ENCODE results near the gene GSTM3.
"Not testable (repeated sequence)": the region's sequence is repeated elsewhere in the genome, so short reads cannot be mapped to it uniquely, and the experiment has no call there.

GSTM3 gene

DNA sequence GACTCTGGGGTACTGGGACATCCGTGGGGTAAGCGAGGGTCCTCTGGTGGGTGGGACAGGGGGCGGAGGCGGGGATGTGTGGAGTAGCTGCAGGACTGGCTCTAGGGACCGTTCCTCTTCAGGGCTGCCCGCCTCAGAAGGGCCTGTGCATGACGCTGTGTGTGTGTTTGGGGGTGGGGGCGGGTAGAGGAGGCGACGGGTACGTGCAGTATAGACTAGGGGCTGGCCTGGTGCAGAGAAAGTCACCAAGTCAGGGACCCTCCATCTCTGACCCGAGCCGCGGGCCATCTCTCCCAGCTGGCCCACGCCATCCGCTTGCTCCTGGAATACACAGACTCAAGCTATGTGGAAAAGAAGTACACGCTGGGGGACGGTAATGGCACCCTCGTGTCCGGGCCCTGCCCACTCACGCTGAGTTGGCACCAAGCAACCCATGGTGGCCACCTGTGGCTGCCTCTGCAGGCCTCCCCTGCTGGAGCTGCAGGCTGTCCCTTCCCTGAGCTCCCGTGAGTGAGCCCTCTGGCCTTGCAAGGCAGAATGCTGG lies 28.4 kb downstream of the GSTM3 start:
- Histone ChIP-seq H3K4me2 (ENCODE audit: low read length) (no peak overlapping the region), H3K4me1 (no peaks in the 10 kb centered on the region), H3K4me3 (ENCODE audit: low read depth, low read length) (no peak overlapping the region), H3K36me3 (ENCODE audit: control insufficient read depth, insufficient read depth, low read length) (no peaks in the 10 kb centered on the region), H3K9ac (no peak overlapping the region), H3K79me2 (no peaks in the 10 kb centered on the region), H3K27me3 (ENCODE audit: control insufficient read depth, insufficient read depth, low read length) (no peaks in the 10 kb centered on the region), H2AFZ (no peak overlapping the region), H3K27ac (no peak overlapping the region), H3K9me3 (ENCODE audit: control insufficient read depth, low read length) (no peaks in the 10 kb centered on the region)
- TF ChIP-seq, protein P1, sequence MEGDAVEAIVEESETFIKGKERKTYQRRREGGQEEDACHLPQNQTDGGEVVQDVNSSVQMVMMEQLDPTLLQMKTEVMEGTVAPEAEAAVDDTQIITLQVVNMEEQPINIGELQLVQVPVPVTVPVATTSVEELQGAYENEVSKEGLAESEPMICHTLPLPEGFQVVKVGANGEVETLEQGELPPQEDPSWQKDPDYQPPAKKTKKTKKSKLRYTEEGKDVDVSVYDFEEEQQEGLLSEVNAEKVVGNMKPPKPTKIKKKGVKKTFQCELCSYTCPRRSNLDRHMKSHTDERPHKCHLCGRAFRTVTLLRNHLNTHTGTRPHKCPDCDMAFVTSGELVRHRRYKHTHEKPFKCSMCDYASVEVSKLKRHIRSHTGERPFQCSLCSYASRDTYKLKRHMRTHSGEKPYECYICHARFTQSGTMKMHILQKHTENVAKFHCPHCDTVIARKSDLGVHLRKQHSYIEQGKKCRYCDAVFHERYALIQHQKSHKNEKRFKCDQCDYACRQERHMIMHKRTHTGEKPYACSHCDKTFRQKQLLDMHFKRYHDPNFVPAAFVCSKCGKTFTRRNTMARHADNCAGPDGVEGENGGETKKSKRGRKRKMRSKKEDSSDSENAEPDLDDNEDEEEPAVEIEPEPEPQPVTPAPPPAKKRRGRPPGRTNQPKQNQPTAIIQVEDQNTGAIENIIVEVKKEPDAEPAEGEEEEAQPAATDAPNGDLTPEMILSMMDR (IDR thresholded peaks at IDR 0.05): no peak

DNA sequence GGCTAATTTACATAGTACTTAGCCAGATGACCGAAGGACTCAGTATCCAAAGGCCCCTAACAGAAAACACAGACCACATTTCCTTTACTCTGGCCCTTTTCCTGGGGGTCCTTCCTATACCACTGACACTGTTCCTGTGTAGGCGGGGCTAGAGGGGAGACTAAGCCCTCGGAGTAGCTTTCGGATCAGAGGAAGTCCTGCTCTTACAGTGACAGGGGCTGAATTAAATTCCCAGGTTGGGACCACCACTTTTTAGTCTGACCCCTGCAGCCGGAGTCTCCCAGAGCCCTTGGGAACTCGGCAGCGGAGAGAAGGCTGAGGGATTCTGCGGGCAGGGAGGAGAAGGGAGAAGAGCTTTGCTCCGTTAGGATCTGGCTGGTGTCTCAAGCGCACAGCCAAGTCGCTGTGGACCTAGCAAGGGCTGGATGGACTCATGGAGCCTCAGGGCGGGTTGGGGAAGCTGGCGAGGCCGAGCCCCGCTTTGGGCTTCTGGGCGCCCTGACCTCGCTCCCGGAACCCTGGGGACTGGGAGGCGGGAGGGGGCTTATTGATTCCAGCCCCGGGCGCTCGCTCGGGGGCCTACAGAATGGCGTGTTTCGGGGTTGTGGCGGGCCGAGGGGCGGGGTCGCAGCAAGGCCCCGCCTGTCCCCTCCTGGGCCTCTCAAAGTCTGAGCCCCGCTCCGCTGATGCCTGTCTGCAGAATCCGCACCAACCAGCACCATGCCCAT lies 29.1 kb downstream of the GSTM3 start, which contains the start of gene GSTM5:
Gene GSTM5 (plus strand): TSS at position 659 of the 728 bp plus-strand sequence. CDS start 62 bp downstream, at position 721.
- H3K4me3 ChIP-seq (ENCODE audit: low read depth, low read length); H3K4me1 ChIP-seq; H3K36me3 ChIP-seq (ENCODE audit: control insufficient read depth, insufficient read depth, low read length); H3K27me3 ChIP-seq (ENCODE audit: control insufficient read depth, insufficient read depth, low read length); H3K9me3 ChIP-seq (ENCODE audit: control insufficient read depth, low read length); H2AFZ ChIP-seq; H3K9ac ChIP-seq; H3K27ac ChIP-seq; H3K79me2 ChIP-seq; H3K4me2 ChIP-seq (ENCODE audit: low read length): not testable (repeated sequence)

DNA sequence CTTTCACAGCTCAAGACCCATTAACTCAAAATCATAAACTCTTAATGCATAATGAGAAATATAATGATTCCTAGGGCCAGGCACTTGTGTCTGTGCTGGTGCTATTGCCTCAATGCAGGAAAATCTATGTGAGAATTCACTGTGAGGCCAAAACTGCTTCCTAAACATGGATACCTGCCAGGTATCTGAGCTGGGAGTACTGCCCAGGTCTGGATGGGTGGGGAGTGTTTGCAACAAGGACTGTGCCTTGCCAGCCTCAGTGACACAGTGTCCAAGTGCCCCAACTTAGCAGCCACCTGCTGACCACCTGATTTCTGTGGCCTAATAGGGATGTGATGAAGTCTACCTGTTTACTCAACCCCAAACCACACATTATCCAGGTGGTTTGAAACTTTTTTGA lies 31.0 kb downstream of the GSTM3 start:
- H3K36me3 ChIP-seq (ENCODE audit: control insufficient read depth, insufficient read depth, low read length); H2AFZ ChIP-seq; H3K27ac ChIP-seq; H3K9me3 ChIP-seq (ENCODE audit: control insufficient read depth, low read length); H3K9ac ChIP-seq; H3K4me3 ChIP-seq (ENCODE audit: low read depth, low read length); H3K4me2 ChIP-seq (ENCODE audit: low read length); H3K27me3 ChIP-seq (ENCODE audit: control insufficient read depth, insufficient read depth, low read length); H3K79me2 ChIP-seq; H3K4me1 ChIP-seq: not testable (repeated sequence)

DNA sequence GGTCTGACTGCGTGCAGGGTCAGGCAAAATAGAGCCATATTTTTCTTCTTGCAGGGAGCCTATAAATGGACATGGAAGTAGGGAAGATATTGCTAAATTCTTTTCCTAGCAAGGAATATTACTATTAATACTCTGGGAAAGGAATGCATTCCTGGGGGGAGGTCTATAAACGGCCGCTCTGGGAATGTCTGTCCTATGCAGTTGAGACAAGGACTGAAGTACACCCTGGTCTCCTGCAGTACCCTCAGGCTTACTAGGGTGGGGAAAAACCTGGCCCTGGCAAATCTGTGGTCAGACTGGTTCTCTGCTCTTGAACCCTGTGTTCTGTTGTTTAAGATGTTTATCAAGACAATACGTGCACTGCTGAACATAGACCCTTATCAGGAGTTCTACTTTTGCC lies 31.9 kb downstream of the GSTM3 start:
- H3K79me2 ChIP-seq; H3K27me3 ChIP-seq (ENCODE audit: control insufficient read depth, insufficient read depth, low read length); H3K9ac ChIP-seq; H2AFZ ChIP-seq; H3K4me1 ChIP-seq; H3K4me3 ChIP-seq (ENCODE audit: low read depth, low read length); H3K4me2 ChIP-seq (ENCODE audit: low read length); H3K27ac ChIP-seq; H3K9me3 ChIP-seq (ENCODE audit: control insufficient read depth, low read length); H3K36me3 ChIP-seq (ENCODE audit: control insufficient read depth, insufficient read depth, low read length): not testable (repeated sequence)

DNA sequence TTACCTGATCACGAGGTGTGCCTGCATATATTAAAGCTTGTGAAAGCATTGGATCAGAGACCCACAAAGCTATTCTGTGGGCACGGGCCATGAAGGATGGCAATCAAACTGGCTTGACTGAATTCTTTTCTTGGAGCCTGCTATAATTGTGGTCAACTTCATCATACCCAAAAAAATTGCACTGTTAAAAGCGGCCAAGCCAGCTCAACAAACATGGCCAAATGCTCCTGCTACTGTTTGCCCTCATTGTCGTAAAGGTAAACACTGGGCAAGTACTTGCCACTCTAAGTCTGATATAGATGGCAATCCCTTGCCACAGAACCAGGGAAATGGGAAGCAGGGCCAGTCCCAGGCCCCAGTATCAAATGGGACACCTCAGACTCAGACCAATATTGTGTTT lies 35.4 kb downstream of the GSTM3 start:
- no peaks in the 10 kb centered on the region for H3K4me1 ChIP-seq
- H3K36me3 ChIP-seq (ENCODE audit: control insufficient read depth, insufficient read depth, low read length): no peaks in the 10 kb centered on the region
- no peak overlapping the region for H3K4me3 ChIP-seq (ENCODE audit: low read depth, low read length)
- TF ChIP-seq, protein P1 (IDR thresholded peaks at IDR 0.05): no peak
- H3K9me3 ChIP-seq (ENCODE audit: control insufficient read depth, low read length): no peaks in the 10 kb centered on the region
- H3K79me2 ChIP-seq: no peaks in the 10 kb centered on the region
- H3K4me2 ChIP-seq (ENCODE audit: low read length): no peak overlapping the region
- no peak overlapping the region for H3K27ac ChIP-seq
- H3K27me3 ChIP-seq (ENCODE audit: control insufficient read depth, insufficient read depth, low read length): no peaks in the 10 kb centered on the region
- H2AFZ ChIP-seq: no peak overlapping the region
- no peak overlapping the region for H3K9ac ChIP-seq

DNA sequence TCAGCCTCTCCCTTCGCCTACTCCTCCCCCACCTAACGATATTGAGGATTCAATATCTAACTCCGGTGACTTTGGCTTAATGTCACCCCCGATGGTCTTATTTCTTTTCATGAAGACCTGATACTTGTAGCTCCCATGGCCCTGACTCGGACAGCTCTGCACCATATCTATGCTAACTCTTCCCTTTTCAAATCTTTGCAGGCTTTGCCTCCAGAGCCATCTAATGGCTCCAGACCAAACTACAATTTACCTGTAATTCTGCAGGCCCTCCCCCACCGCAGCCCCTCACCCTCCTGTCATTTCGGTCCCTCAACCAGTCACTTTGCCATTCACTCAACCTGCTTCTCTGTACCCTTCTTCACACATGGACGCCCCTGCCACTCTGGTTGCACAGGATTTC lies 36.7 kb downstream of the GSTM3 start:
- TF ChIP-seq, protein P1 (IDR thresholded peaks at IDR 0.05): no peak
- no peaks in the 10 kb centered on the region for H3K4me1 ChIP-seq
- no peak overlapping the region for H3K27ac ChIP-seq
- no peaks in the 10 kb centered on the region for H3K27me3 ChIP-seq (ENCODE audit: control insufficient read depth, insufficient read depth, low read length)
- H2AFZ ChIP-seq: no peak overlapping the region
- H3K4me3 ChIP-seq (ENCODE audit: low read depth, low read length): no peak overlapping the region
- no peaks in the 10 kb centered on the region for H3K36me3 ChIP-seq (ENCODE audit: control insufficient read depth, insufficient read depth, low read length)
- no peaks in the 10 kb centered on the region for H3K9me3 ChIP-seq (ENCODE audit: control insufficient read depth, low read length)
- no peak overlapping the region for H3K9ac ChIP-seq
- no peak overlapping the region for H3K4me2 ChIP-seq (ENCODE audit: low read length)
- H3K79me2 ChIP-seq: no peaks in the 10 kb centered on the region

DNA sequence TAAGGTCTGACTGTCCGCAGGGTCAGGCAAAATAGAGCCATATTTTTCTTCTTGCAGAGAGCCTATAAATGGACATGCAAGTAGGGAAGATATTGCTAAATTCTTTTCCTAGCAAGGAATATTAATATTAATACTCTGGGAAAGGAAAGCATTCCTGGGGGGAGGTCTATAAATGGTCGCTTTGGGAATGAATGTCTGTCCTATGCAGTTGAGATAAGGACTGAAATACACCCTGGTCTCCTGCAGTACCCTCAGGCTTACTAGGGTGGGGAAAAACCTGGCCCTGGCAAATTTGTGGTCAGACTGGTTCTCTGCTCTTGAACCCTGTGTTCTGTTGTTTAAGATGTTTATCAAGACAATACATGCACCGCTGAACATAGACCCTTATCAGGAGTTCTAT lies 37.9 kb downstream of the GSTM3 start:
- not testable (repeated sequence) for H3K4me2 ChIP-seq (ENCODE audit: low read length); H3K9me3 ChIP-seq (ENCODE audit: control insufficient read depth, low read length); H3K79me2 ChIP-seq; H3K4me1 ChIP-seq; H2AFZ ChIP-seq; H3K27me3 ChIP-seq (ENCODE audit: control insufficient read depth, insufficient read depth, low read length); H3K9ac ChIP-seq; H3K4me3 ChIP-seq (ENCODE audit: low read depth, low read length); H3K27ac ChIP-seq; H3K36me3 ChIP-seq (ENCODE audit: control insufficient read depth, insufficient read depth, low read length)

DNA sequence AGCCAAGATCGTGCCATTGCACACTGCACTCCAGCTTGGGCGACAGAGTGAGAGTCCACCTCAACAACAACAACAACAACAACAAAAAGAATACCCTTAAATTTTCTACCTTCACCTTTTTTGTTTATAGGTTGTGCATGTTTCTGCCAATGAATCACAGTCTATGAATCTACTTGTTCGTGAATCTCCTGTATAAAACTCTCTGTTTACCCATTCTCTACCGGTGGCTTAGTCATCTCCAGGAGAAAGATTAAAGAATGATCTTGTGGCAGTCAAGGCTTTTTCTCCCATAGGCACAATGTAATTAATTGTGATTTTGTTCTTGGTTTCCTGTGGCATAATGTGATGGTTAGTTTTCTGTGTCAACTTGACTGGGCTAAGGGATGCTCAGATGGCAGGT lies 43.0 kb downstream of the GSTM3 start:
- H3K36me3 ChIP-seq (ENCODE audit: control insufficient read depth, insufficient read depth, low read length); H3K9ac ChIP-seq; H3K27me3 ChIP-seq (ENCODE audit: control insufficient read depth, insufficient read depth, low read length); H3K27ac ChIP-seq; H3K79me2 ChIP-seq; H2AFZ ChIP-seq; H3K4me2 ChIP-seq (ENCODE audit: low read length); H3K9me3 ChIP-seq (ENCODE audit: control insufficient read depth, low read length); H3K4me1 ChIP-seq; H3K4me3 ChIP-seq (ENCODE audit: low read depth, low read length): not testable (repeated sequence)

All from parathyroid adenoma (tissue), 2 donors.